Posterior cingulate gyrus (tissue), 11 donors: ENCODE measurements around the gene HCN3.

ENCODE experiments used
- DNase-seq, 10 donors: peaks; one replicate each; pipeline versions ENCODE4 v3.0.0 to v3.0.0-alpha.2; 2020 to 2021; ENCODE audit warnings: mixed read lengths in 3 of 10
- intact Hi-C: fragments of 100-400 bp; cut with DNase I; formaldehyde crosslinking; loops from one replicate; pipeline ENCODE4 v1.15.1; 2023

The HCN3 gene

GRCh38 chr1:155304558-155305063 lies 27.3 kb downstream of the HCN3 start:
- intact Hi-C loops: no loop called here
- peak in 3 of 10 donors; percentile 9 to 34 (median 30) for DNase-seq

DNA sequence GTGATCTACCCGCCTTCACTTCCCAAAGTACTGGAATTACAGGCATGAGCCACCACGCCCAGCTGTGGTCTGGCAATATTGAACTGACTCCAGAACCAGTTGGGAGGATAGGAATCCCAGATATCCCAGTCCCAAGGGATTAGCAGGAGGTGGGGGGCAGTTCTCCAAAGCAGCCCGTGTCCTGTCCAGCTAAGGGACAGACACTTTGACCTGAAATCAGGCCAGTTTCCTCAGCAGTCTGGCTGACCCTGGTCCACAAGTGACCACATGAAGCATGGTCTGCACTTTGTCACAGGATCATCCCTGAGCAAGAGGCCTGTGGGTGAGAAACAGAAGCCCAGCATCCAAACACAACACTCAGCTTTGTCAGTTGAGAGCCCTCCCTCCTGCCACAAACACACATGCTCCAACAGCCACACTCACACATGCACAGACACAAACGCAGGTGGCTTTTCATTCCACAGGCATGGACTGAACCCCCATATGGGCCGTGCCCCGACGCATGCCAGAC lies 28.7 kb downstream of the HCN3 start:
- DNase-seq: peak in 2 of 10 donors; percentile 37 to 54
- intact Hi-C loops: no loop called here

DNA sequence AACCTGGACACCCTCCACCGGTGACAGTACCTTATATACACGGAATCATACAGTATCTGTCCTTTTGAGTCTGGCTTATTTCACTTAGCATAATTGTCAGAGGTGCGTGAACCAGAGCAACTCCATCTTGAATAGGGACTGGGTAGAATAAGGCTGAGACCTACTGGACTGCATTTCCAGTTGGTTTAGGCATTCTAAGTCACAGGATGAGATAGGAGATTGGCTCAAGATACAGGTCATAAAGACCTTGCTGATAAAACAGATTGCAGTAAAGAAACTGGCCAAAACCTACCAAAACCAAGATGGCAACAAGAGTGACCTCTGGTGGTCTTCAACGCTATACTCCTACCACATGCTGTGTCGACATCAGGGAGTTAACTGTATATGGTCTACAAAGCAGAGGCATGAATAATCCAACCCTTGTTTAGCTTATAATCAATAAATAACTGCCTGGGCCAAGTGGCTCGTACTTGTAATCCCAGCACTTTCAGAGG lies 30.0 kb downstream of the HCN3 start:
- intact Hi-C loops: no loop called here
- DNase-seq: no peak

- intact Hi-C loops: no loop called here
- peak; percentile 99 to 100 (median 100) for DNase-seq
These were observed 31.5 kb downstream of the HCN3 start, which contains the start of gene FDPS for GRCh38 chr1:155308493-155309422. Gene FDPS, plus strand, starts transcription at chr1:155308866. Its CDS starts 924 bp downstream, at chr1:155309790.

GRCh38 chr1:155309423-155310021 lies 32.3 kb downstream of the HCN3 start:
- intact Hi-C loops: no loop called here
- DNase-seq: peak in 3 of 10 donors; percentile 72 to 87 (median 80)

DNA sequence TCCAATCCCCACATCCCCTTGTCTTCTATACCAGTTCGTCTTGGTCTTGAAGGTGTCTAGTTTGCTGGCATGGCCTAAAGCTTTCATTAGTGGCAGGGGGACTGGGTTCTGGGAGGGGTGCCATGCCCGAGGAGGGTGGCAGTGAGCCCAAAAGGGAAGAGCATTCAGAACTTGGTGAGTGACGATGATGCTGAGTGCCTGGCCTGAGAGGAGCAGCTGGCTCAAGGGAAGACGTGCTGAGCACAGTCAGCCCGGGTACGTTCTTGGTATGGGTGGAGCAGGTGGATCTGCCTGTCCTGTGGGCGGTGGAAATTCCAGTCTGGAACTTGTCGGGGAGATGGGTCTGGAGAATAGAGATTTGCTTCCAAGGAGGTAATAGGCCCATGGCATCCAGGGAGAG lies 36.0 kb downstream of the HCN3 start:
- intact Hi-C loops: no loop called here
- DNase-seq: peak in 3 of 10 donors; percentile 19 to 83 (median 81)

DNA sequence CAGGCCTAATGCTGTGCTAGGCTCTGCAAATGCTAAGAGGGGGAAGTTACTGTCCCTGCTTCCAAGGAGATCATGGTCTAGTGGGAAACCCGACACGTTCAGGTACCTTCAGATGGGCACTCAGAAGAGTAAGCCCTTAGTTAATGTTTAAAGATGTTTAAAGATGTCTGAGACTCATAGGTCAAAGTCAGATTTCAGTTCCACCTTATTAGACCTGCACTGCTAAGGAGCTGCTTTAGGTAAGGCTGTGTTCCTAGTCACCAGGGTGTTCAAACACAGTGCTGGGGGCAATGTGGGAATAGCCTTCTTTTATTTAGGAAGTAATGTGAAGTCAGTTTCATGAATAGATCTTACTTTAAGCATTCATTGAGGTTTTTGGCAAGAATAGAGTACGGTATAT lies 39.7 kb downstream of the HCN3 start:
- no peak for DNase-seq
- intact Hi-C loops: no loop called here

DNA sequence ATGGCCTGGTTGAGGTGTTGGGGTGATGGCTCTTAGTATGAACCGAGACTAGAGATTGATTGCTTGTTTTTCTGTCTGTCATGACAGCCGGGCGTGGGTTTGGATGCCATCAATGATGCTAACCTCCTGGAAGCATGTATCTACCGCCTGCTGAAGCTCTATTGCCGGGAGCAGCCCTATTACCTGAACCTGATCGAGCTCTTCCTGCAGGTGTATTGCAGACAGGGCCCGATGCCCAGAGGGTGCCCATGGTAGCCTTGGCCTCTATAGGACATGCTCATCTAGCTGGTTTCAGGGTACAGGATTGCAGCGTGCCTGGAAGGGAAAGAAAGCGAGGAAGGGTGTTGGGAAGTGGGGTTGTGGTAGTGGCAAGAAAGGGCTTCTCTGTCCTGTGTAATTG lies 40.8 kb downstream of the HCN3 start:
- peak in 1 of 10 donors; percentile 51 for DNase-seq
- intact Hi-C loops: no loop called here

- intact Hi-C loops: no loop called here
These were observed 42.3 kb downstream of the HCN3 start for GRCh38 chr1:155319536-155319935.

GRCh38 chr1:155320252-155320651 lies 43.0 kb downstream of the HCN3 start:
- intact Hi-C loops: no loop called here
- no peak for DNase-seq

More at GRCh38 chr1:155319536-155319935, 42.3 kb downstream of the HCN3 start:
- DNase-seq: peak in 1 of 10 donors; percentile 42

GRCh38 chr1:155320661-155321617 lies 43.7 kb downstream of the HCN3 start, which contains the start of gene RUSC1:
Gene RUSC1, plus strand, starts transcription at chr1:155320894. Its CDS starts 880 bp downstream, at chr1:155321774.
- intact Hi-C loops: no loop called here

GRCh38 chr1:155321639-155322503 lies 44.6 kb downstream of the HCN3 start:
- peak in 1 of 10 donors; percentile 75 for DNase-seq
- intact Hi-C loops: no loop called here

More at GRCh38 chr1:155320661-155321617, 43.7 kb downstream of the HCN3 start, which contains the start of gene RUSC1:
- DNase-seq: peak; percentile 72 to 98 (median 87)

DNA sequence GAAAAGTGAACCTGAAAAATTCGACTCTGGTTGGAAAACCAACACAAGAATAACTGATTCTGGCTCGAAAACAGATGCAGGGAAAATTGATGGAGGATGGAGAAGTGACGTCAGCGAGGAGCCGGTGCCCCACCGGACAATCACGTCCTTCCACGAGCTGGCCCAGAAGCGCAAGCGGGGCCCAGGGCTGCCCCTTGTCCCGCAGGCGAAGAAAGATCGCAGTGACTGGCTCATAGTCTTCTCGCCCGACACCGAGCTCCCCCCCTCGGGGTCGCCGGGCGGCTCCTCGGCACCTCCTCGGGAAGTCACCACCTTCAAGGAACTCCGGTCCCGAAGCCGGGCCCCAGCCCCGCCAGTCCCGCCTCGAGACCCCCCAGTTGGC lies 45.3 kb downstream of the HCN3 start:
- intact Hi-C loops: no loop called here
- peak in 1 of 10 donors; percentile 23 for DNase-seq

DNA sequence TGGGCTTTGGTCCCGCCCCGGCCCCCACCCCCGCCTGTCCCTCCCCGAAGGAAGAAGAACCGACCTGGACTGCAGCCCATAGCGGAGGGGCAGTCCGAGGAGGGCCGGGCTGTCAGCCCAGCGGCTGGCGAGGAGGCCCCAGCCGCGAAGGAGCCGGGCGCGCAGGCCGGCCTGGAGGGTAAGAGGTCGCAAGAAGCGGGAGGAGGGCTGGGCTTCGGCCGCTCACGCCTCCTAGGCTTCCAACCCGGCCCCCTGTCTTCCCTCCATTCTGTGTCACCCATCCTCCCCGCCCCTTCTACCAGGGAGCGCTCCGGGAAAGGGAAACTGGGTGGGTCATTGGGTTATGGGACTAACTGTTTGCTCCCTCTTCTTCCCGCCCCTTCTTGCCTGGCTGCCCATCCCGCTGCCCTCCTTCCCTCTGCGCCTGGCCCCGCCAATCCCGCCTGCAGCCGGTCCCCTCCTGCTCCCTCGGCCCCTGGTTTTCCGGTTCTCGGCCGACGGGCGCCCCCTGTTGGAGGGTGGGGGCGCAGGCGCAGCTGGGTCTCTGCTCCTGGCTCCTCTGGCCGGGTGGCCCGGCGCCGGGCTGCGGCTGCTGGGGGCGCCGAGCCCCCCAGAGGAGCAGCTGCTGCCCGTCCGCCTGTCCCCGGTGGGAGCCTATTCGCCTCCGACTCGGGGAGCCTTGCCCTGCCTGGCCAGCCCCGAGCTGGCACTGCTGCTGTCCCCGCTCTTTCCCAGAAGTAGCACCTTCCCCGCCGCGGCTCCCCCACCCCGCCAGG lies 45.9 kb downstream of the HCN3 start:
- peak; percentile 69 to 97 (median 84) for DNase-seq
- intact Hi-C loops: loop anchor here (1.0 kb wide), 1 partner anchor 46 kb away; the partner anchor contains the start of gene HCN3

DNA sequence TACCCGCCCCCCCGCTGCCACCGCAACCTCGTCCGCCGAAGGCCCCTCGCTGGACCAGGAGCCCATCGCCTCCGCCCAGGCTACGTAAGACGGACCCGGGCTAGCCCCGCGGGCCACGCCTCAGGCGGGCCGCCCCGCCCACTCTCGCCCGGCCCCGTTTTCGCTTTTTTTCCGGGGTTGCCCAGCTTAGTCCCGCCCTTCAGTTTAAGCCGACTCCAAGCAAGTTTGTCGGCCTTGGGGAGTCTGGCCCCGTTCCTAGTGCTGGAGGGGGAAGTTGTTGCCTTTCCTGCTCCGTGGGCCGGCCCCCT lies 46.4 kb downstream of the HCN3 start:
- intact Hi-C loops: loop anchor here (1.0 kb wide), 2 partner anchors 46 to 73 kb away; partner anchors contain the start of gene HCN3
- peak in 8 of 10 donors; percentile 57 to 94 (median 66) for DNase-seq

DNA sequence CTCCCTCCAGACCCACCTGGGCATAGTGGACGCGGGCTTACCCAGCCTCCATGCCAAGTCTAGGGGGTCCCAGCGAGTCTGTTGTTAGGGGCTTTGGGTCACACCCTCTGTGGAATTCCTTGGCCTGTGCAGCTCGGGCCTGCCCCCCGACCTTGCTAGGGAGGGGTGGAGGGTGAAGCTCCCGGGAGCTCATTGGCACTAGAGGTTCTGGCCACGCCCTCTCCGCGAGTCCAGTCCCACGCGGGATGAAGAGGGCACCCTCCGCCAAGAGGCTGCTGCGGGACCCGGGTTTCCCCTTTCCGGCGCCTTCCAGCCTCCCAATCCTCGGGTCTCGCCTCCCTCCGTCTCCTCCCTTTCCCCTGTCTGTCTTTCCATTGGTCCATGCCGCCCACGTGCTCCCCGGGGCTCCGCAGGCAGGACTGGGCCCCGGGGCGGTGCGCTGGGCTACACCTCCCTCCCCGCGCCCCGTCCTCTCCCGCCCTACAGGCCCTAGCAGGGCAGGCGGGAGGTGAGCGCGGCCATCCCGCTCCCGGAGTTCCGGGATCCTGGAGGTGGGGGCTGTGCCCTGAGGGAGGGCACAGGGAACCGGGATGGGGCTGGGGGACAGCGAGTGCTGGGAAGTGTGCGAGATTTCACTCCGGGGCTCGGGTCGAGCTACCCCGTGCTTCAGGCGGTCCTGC lies 46.9 kb downstream of the HCN3 start:
- intact Hi-C loops: loop anchor here (1.0 kb wide), 1 partner anchor 74 kb away; no protein-coding TSS in a partner anchor
- peak; percentile 88 to 99 (median 94) for DNase-seq
